Mesenteric fat pad (tissue), 1 donor: ENCODE data around the gene FAM174C. TPM values are rescaled to one million over a fixed set of nuclear protein-coding genes. Genes with fewer than 3 reads are reported as not detected.

ENCODE experiments used
- DNase-seq: peaks from one replicate; pipeline ENCODE4 v3.0.0-alpha.2; 2020; ENCODE audit warnings: low spot score
- total RNA-seq: library from RNA; stranded (reverse); fragmentation: NEBNext Ultra II Directional; extraction: Animal tissue kit (Norgen Biotek cat#: 25700); gene quantifications from one replicate; pipeline ENCODE4 v1.2.1, GENCODE V29; 2021
- donor health status: DM: yes; HTN: yes; CAD: no.

FAM174C gene
- total RNA-seq, 1 donor from 2014 or later: 53.2 TPM

- DNase-seq: no peak
These were observed 25.3 kb upstream of the FAM174C start for GRCh38 chr19:1249990-1250436.

DNA sequence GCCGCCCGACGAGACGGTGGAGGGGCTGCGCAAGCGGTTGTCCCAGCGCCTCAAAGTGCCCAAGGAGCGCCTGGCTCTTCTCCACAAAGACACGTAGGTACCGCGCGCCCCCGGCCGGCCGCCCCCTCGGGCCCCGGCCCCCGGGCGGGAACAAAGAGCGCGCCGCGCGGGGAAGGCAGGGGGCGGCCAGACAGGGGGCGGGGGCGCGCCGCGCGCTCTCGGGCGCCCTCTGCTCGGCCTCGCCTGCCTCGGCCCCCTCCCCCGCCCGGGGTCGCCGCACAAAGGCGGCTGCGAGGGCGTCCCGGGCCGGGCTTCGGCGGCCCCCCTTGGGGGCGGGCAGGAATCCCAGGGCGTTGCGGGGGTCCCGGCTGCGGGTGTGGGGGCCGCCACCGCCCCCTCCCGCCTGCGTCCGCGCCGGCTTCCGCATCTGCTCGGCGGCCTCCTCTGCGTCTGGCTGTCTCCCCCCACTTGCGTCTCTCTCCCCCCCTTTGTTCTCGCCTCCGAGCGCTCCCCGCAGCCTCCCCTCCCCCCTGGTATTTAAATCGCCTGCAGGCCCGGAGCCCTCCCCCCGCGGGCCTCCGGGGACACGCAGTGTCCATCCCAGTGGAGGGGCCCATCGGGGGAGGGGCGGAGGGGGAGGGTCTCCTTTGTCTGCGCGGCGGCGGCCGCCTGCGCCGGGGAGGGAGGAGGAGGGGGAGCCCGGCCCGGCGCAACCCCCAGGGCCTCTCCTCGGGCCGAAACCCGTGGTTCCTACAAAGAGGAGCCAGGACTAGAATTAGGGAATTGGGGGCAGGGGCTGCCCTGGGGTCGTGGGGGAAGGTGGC lies 24.7 kb upstream of the FAM174C start:
- DNase-seq: no peak

DNA sequence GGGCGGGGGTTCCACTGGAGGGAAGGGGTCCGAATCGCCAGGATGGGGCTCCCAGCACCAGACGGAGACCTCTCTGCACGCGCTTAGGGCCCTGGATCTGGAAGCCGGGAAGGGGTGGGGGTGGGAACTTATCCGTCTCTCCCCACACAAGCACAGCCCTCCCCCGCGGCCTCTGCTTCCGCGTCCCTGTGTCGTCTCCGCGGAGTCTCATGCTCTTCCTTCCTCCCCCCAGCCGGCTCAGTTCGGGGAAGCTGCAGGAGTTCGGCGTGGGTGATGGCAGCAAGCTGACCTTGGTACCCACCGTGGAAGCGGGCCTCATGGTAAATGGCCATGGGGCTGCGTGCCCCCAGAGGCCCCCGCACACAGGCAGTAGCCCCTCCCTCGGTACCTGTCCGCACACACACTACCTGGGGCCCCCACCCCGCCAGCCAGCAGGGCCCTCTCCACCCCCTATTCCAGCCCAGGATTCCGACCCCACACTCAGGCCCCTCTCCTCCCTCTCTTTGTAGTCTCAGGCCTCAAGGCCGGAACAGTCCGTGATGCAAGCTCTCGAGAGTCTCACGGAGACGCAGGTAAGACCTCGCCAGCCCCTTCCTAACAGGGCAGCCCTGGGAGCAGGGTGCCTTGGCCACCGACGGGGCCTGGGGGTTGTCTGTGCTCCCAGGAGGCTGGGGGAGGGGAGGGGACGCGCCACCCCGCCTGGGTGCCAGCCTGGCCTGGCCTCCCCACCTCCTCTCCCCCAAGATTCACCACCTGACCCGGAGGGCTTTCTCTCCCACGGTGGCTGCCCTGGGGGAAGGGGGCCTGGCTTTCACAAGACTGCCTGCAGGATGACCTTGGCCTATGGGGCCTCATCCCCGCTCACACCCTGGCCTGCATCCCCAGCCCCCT lies 23.8 kb upstream of the FAM174C start:
- no peak for DNase-seq

- DNase-seq: peak; percentile 97
These were observed 23.0 kb upstream of the FAM174C start for GRCh38 chr19:1252221-1252820.

- DNase-seq: peak; percentile 97
These were observed 22.4 kb upstream of the FAM174C start for GRCh38 chr19:1252821-1253513.

- DNase-seq: no peak
These were observed 21.7 kb upstream of the FAM174C start for GRCh38 chr19:1253514-1254080.

DNA sequence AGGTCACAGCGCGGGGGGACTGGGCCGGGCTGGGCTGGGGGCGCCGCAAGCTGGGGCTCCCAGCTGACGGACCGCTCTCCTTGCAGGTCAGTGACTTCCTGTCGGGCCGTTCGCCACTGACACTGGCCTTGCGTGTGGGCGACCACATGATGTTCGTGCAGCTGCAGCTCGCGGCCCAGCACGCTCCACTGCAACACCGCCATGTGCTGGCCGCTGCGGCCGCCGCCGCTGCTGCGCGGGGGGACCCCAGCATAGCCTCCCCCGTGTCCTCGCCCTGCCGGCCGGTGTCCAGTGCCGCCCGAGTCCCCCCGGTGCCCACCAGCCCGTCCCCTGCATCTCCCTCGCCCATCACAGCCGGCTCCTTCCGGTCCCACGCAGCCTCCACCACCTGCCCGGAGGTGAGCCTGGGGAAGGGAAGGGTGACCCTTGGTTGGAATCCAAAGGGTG lies 21.2 kb upstream of the FAM174C start:
- DNase-seq: no peak

- DNase-seq: no peak
These were observed 20.7 kb upstream of the FAM174C start for GRCh38 chr19:1254530-1255185.

GRCh38 chr19:1255186-1256161 lies 19.9 kb upstream of the FAM174C start:
- DNase-seq: no peak

- DNase-seq: no peak
These were observed 18.5 kb upstream of the FAM174C start for GRCh38 chr19:1256646-1257474.

DNA sequence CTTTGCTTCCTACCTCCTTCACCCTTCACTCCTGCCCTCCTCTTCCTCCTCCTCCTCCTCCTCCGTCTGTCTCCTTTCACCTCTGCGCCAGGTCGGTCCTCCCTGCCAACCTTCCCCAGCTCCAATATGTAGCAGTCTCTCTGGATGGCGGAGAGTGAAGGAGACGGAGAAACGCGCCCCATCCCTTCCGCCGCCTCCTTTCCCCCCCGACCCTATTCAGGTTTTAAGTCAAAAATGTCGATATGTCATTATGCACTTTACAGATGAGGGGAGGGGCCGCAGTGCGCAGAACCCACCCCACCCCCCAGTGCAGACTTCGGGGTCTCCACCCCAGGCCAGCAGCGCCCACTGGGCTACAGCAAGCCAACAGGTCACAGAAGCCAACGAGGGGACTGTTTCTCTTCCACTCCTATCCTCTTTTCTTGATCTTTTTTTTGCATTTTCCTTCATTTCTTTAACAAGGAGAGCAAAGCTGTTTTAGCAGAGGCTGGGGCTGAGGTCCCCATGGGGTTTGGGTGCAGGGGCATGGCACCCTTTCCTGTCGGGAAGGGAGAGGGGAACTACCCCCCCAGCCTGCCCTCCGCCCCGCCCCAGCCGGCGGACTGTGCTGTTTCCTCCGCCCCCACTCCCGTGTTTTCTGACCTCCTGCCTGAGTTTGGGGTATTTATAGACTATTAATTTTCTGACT lies 17.7 kb upstream of the FAM174C start:
- DNase-seq: no peak

GRCh38 chr19:1258163-1258492 lies 17.2 kb upstream of the FAM174C start:
- no peak for DNase-seq

GRCh38 chr19:1258707-1259205 lies 16.6 kb upstream of the FAM174C start:
- no peak for DNase-seq

DNA sequence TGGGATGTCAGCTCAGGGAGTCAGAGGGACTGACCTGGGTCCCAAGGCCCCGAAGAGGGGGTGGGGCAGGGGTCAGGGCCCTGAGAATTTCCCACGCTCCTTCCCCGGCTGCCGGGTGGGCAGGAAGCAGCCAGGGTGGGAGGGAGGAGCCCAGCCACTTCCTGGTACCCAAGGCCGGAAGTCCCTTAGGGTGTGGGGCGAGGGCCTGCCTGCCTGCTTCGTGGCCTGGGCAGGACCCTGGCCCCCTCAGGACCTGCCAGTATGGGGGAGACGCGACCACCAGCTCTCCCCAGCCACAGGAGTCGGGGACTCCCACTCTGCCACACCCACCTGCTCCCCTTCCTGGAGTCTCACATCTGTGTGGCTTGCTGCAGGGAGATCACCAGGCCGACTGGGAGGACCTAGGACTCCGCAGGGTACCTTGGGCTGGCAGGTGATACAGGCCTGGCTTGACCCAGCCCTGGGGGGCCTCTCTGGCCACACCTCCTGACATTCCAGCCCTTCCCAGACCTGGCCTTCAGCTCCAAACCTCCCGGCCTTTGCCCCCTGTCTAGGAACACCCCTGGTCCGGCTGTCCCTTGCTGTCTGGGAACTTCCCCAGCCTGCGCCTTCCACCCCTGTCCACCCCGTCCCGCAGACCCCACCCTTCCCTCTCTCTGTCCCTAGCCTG lies 16.0 kb upstream of the FAM174C start:
- DNase-seq: no peak

DNA sequence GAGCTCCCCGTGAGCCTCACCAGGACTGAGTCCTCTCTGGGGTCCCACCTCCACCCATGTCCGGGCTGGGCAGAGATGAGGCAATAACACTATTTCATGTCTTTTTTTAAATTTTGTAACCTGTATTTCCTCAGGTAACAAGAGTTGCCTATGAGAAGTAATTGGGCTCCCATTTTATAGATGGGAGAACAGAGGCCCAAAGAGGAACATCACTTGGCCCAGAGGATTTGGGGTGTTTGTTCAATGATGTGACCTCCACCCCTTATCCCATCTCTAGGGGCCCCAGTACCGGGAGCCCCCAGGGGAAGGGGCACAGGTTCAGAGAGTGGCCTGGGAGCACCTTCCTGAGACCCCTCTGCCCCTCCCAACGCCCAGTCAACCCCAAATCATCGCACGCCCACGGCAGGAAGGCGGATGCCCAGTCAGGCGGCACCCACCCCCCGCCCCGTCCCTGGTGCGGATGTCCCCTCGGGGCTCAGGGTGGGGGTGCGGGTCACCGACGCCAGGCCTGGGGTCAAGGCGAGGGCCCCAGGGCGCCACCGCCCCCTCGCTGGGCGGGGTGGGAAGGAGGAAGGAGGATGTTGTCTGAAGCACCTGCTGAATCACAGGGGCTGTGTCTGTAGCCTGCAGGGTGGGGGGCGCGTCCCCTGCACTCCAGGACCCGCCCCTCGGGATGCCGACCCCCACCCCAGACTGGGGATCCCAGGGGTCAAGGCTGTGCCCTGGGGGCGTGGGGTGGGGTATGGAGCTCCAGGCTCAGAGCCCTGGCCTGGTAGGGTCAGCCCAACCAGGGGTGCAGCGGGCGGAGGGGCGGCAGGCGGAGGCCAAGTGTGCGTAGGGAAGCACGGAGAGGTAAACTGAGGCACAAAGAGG lies 15.2 kb upstream of the FAM174C start:
- no peak for DNase-seq
